Pancreas (tissue), 10 donors: ENCODE results near the gene INPP5D. TPM values are rescaled to one million over a fixed set of nuclear protein-coding genes. Genes with fewer than 3 reads are reported as not detected.

ENCODE experiments used
- ATAC-seq, 4 donors: fragments of 200-7000 bp; cut with Tn5 transposase; one replicate each; pipeline versions ENCODE4 v1.8.0 to v1.9.1; 2020; ENCODE audit warnings: mild to moderate bottlenecking in 4 of 4, moderate library complexity in 4 of 4
- DNase-seq, 6 donors: peaks; one replicate each; pipeline ENCODE4 v3.0.0-alpha.2; 2020
- FAIRE-seq: peaks from 2 replicates; lab custom pipeline; 2012; peaks lifted over from hg19 to GRCh38; lab: Jason Lieb, UNC
- H3K27ac ChIP-seq, 4 donors: fragments of 200-600 bp; sonication (generic); 1 replicate in 3 of 4; 2 replicates in 1 of 4; pipeline versions ENCODE4 v1.5.0 to v1.8.0; 2020
- H3K27me3 ChIP-seq, 4 donors: fragments of 200-600 bp; one replicate each; pipeline ENCODE4 v1.8.0; 2021
- H3K36me3 ChIP-seq, 3 donors: fragments of 200-600 bp; sonication (generic) in 1 of 3; one replicate each; pipeline versions ENCODE4 v1.5.0 to v1.8.0; 2020 to 2021
- H3K4me1 ChIP-seq, 3 donors: fragments of 200-600 bp; one replicate each; pipeline ENCODE4 v1.8.0; 2021
- H3K4me3 ChIP-seq, 4 donors: fragments of 200-600 bp; sonication (generic) in 2 of 4; one replicate each; pipeline versions ENCODE4 v1.5.0 to v1.8.0; 2020 to 2021
- H3K9me3 ChIP-seq, 4 donors: fragments of 200-600 bp; one replicate each; pipeline ENCODE4 v1.8.0; 2021
- WGBS, 2 donors: extraction: QIAGEN DNeasy Blood & Tissue Kit; methylation state at CpG; one replicate each; pipeline ENCODE4 v1.1.7; 2013; 5-methylcytosine and 5-hydroxymethylcytosine counted together
- intact Hi-C, 3 donors: fragments of 100-400 bp; cut with DNase I; formaldehyde crosslinking; loops; one replicate each; pipeline versions ENCODE4 v1.11.1 to v1.14.2; 2022
- polyA plus RNA-seq, 2 donors: library from polyadenylated mRNA; stranded (reverse); fragments of 200-250 nt; gene quantifications; one replicate each; pipeline ENCODE4 v1.2.3, GENCODE V29; 2013
- total RNA-seq, 6 donors: library from RNA; stranded (reverse); fragmentation: NEBNext Ultra II Directional in 4 of 6; extraction: Animal tissue kit (Norgen Biotek cat#: 25700) in 4 of 6; gene quantifications; one replicate each; pipeline versions ENCODE4 v1.2.1 to v1.2.4, GENCODE V29; 2021 to 2023
- TF ChIP-seq, protein P1 (sequence below), 4 donors: fragments of 200-600 bp; sonication (generic) in 3 of 4; IDR thresholded peaks; one replicate each; pipeline versions ENCODE4 v1.5.0 to v1.8.0; 2021; ENCODE audit warnings: antibody characterized with exemption in 4 of 4
- donor health status: healthy with polysubstance abuse.
- donor health status: DM: no; HTN: no; CAD: no; lungs with moderate emphysema.
- donor health status: DM: no; HTN: no; CAD: no.
- donor health status: control.
- donor health status: control.
- donor health status: Bipolar disorder and iron deficiency.
- donor health status: DM: yes; HTN: yes; CAD: no.
- donor health status: DM: no; HTN: no; CAD: no.
- donor health status: DM: no; HTN: no; CAD: no.
- donor health status: DM: yes; HTN: yes; CAD: no.

INPP5D gene
- total and polyA plus RNA-seq, 8 donors: 1.1 to 11.4 (median 2.3) TPM

DNA sequence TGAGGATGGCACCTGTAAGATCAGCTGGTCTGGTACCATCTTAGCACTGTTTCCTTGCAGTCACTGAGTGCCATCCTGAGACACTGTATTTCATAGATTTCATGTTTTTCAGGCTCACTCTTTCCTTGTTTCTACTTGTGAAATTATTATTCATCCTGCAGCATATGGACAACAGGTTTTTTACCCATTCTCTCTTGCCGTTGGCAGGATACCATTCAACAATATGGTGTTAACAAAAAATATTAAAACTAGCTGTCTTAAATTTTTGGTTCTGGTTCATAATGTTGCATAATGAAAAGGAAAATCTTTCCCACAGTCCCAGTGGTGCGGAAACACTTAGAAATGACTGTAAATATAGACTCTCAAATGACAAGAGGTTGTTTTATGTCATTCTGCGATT, 168.2 kb downstream of the INPP5D start:
- no peak for ATAC-seq
- intact Hi-C loops: no loop called here
- TF ChIP-seq, protein P1, sequence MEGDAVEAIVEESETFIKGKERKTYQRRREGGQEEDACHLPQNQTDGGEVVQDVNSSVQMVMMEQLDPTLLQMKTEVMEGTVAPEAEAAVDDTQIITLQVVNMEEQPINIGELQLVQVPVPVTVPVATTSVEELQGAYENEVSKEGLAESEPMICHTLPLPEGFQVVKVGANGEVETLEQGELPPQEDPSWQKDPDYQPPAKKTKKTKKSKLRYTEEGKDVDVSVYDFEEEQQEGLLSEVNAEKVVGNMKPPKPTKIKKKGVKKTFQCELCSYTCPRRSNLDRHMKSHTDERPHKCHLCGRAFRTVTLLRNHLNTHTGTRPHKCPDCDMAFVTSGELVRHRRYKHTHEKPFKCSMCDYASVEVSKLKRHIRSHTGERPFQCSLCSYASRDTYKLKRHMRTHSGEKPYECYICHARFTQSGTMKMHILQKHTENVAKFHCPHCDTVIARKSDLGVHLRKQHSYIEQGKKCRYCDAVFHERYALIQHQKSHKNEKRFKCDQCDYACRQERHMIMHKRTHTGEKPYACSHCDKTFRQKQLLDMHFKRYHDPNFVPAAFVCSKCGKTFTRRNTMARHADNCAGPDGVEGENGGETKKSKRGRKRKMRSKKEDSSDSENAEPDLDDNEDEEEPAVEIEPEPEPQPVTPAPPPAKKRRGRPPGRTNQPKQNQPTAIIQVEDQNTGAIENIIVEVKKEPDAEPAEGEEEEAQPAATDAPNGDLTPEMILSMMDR (IDR thresholded peaks at IDR 0.05): no peak

DNA sequence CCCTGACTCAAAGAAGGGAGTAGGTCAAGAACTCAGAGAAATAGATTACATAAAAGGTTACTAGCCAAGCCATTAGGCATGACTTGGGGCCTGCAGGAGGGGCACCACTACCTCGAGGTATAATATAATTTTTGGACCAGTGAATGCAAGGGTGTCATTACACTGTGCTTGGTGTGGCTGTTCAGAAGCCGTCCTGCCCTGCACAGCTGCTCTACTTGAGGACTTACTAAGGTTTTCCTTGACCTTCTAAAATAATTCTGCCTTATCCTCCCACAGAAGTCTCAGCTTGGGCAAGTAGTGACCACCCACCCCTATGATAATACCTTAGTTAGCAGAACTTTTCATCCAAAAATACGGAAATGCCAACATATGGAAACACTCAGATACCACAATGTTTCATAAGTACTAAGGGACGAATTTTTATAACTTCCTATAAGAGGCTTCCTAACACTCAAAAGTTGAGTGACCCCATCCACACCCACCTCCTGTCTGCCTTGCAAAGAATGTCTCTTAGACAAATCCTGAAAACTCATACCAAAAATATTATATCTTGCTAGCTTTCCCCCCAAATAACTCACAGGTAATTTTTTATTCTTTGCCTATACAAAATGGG, 173.6 kb downstream of the INPP5D start:
- TF ChIP-seq, protein P1 (IDR thresholded peaks at IDR 0.05): no peak
- no peak overlapping the region for H3K27ac ChIP-seq
- no peak for DNase-seq
- no peak for ATAC-seq
- WGBS, 2 donors: 56 to 67% methylated on average over 4 of the region's 4 CpGs
- H3K4me1 ChIP-seq: no peaks in the 10 kb centered on the region
- no peak for FAIRE-seq
- H3K36me3 ChIP-seq: no peaks in the 10 kb centered on the region
- H3K4me3 ChIP-seq: no peak overlapping the region
- intact Hi-C loops: no loop called here
- no peaks in the 10 kb centered on the region for H3K27me3 ChIP-seq
- no peaks in the 10 kb centered on the region for H3K9me3 ChIP-seq

More for the DNA sequence above, 168.2 kb downstream of the INPP5D start:
- DNase-seq (no peak), FAIRE-seq (no peak)
- Histone ChIP-seq H3K9me3 (no peaks in the 10 kb centered on the region), H3K36me3 (no peaks in the 10 kb centered on the region), H3K27ac (no peak overlapping the region), H3K4me1 (no peaks in the 10 kb centered on the region), H3K4me3 (no peak overlapping the region), H3K27me3 (no peaks in the 10 kb centered on the region)
- WGBS, 2 donors: 82 to 95% methylated on average over 3 of the region's 3 CpGs

DNA sequence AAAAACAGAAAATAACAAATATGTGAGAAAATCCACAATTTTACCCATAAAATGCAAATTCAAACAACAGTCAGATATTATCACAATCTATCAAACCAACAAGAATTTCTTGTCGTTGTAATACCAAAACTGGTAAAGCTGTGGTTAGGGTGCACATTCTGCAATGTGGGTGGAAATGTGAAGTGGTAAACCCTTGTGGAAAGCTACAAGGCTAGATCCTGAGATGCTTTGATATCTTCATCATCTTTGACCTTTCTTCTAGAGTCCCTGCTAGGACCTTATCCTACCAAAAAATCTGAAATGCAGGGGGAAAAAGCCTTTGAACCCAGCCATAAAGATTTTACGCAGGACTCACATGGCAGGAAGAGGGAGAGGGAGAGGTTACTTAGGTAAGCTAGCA, 174.1 kb downstream of the INPP5D start:
- ATAC-seq (no peak), FAIRE-seq (no peak), DNase-seq (no peak)
- no peak overlapping the region for H3K27ac ChIP-seq
- TF ChIP-seq, protein P1 (IDR thresholded peaks at IDR 0.05): no peak
- no peaks in the 10 kb centered on the region for H3K4me1 ChIP-seq
- H3K36me3 ChIP-seq: no peaks in the 10 kb centered on the region
- no peaks in the 10 kb centered on the region for H3K27me3 ChIP-seq
- 76 to 79% methylated on average over 2 of the region's 2 CpGs for WGBS, 2 donors
- no peak overlapping the region for H3K4me3 ChIP-seq
- H3K9me3 ChIP-seq: no peaks in the 10 kb centered on the region
- intact Hi-C loops: no loop called here

DNA sequence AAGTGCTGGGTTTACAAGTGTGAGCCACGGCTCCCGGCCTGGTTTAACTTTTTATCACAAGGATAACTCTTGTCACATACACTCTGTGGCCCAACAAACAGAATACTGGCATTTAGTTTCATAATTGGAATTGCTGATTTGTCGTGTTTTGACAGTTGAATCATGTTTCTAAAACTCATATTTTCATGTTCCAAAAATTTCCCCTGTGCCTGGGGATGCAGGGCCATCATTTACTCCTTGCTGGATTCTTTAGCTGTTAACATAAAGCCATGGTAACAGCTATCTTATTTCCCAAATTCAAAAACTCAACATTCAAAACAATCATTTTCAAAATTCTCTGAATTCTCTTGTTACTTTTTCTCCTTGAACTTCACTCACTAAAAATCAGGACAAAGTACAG, 174.9 kb downstream of the INPP5D start:
- FAIRE-seq (no peak), DNase-seq (no peak), ATAC-seq (no peak)
- no peaks in the 10 kb centered on the region for H3K9me3 ChIP-seq
- no peaks in the 10 kb centered on the region for H3K36me3 ChIP-seq
- H3K4me1 ChIP-seq: no peaks in the 10 kb centered on the region
- intact Hi-C loops: no loop called here
- TF ChIP-seq, protein P1 (IDR thresholded peaks at IDR 0.05): no peak
- H3K27me3 ChIP-seq: no peaks in the 10 kb centered on the region
- no peak overlapping the region for H3K27ac ChIP-seq
- H3K4me3 ChIP-seq: no peak overlapping the region
- 69 to 71% methylated on average over 3 of the region's 3 CpGs for WGBS, 2 donors

DNA sequence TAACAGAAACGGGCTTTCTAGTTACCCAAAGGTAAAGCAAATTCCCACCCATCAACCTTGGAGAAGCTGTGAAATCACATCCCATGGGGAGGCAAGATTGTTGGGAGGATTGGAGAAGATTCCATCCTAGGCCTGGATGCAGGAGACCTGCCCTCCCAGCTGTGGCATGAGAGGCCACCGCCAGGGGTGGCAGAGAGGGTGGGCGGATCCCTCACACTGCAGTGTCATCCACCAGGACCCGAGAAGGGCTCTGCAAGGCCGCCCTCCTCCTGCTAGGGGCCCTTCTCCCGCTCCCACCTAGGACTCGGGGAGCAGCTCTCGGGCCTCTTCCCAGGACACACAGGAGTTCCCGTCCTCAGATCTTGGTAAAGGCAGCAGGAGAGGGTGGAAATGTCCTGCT, 175.8 kb downstream of the INPP5D start:
- Histone ChIP-seq H3K9me3 (no peaks in the 10 kb centered on the region), H3K27ac (no peak overlapping the region), H3K4me1 (no peaks in the 10 kb centered on the region), H3K4me3 (no peak overlapping the region), H3K27me3 (no peaks in the 10 kb centered on the region), H3K36me3 (no peaks in the 10 kb centered on the region)
- ATAC-seq (no peak), DNase-seq (no peak), FAIRE-seq (no peak)
- intact Hi-C loops: no loop called here
- 61 to 68% methylated on average over 9 of the region's 9 CpGs for WGBS, 2 donors
- TF ChIP-seq, protein P1 (IDR thresholded peaks at IDR 0.05): no peak
